DMS114 treated with DMSO at 0.1 percent for 48 hours (cell line): ENCODE measurements around the gene SCGB1C2.
"Not testable (repeated sequence)": the region's sequence is repeated elsewhere in the genome, so short reads cannot be mapped to it uniquely, and the experiment has no call there.

Source experiments
- DNase-seq: peaks from one replicate; lab custom pipeline; 2025; ENCODE audit not compliant: unreplicated experiment; lab: John Stamatoyannopoulos, UW

Gene SCGB1C2

DNA sequence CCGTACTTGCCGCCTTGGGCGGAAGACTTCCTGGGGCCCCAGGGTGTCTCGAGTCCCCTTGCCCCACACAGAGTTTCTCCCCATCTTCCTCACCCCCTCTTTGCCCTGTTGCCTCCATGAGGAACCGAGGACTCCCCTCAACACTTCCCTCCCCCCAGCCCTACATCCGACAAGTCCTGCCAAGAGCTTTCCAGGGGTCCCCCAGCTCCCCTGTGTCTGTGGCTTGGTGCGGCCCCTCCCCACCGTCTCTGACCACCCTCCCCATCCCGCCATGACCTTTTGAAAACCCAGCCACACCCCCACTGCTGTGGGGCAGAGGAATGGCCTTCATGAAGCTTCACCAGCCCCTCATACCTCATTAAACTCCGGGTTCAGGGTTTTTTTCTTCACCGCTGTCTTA is 11.4 kb downstream of the SCGB1C2 start:
- no peak for DNase-seq

DNA sequence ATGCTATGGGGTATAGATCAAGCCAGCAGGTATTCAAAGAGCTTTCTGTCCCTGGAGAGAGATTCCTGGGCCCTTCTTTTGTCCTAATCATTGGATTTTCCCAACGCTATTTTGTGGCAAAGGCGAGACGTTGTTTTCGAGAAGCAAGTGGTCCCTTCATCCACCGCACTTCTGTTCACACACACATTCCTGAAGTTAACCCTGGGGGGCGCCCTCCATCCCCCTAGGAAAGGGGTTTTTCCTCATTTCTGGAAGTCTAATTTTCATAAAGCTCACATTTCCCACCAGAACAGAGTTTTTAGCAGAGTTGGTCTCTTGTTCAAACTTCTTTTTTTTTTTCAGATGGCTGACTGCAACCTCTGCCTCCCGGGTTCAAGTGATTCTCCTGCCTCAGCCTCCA is 11.9 kb downstream of the SCGB1C2 start:
- DNase-seq: no peak

DNA sequence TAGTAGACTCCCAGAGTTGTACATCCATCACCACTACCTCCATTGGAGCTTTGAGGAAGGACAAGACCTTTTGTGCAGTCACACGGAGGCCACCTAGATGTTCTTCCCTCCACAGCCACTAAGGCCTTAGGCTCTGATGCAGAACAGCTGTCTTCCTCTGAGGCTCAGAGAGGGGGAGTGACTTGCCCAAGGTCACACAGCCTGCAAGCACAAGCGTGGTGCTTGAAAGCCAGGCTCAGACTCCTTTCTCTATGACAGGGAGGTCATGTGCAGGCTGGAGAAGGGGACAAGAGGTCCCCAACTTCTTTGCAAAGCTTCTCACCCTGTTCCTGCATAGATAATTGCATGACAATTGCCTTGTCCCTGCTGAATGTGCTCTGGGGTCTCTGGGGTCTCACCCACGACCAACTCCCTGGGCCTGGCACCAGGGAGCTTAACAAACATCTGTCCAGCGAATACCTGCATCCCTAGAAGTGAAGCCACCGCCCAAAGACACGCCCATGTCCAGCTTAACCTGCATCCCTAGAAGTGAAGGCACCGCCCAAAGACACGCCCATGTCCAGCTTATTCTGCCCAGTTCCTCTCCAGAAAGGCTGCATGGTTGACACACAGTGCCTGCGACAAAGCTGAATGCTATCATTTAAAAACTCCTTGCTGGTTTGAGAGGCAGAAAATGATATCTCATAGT is 12.7 kb downstream of the SCGB1C2 start:
- no peak for DNase-seq

DNA sequence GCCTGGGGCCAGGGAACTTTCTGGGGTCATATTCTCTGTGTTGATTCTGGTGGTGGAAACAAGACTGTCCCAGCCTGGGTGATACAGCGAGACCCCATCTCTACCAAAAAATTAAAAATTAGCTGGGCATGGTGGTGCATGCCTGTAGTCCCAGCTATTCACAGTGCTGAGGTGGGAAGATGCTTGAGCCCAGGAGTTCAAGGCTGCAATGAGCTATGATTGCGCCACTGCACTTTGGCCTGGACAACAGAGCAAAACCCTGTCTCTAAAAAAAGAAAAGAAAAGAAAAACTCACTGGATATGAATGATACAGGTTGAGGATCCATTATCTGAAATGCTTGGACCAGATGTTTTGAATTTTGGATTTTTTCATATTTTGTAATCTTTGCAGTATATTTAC is 13.6 kb downstream of the SCGB1C2 start:
- DNase-seq: no peak

DNA sequence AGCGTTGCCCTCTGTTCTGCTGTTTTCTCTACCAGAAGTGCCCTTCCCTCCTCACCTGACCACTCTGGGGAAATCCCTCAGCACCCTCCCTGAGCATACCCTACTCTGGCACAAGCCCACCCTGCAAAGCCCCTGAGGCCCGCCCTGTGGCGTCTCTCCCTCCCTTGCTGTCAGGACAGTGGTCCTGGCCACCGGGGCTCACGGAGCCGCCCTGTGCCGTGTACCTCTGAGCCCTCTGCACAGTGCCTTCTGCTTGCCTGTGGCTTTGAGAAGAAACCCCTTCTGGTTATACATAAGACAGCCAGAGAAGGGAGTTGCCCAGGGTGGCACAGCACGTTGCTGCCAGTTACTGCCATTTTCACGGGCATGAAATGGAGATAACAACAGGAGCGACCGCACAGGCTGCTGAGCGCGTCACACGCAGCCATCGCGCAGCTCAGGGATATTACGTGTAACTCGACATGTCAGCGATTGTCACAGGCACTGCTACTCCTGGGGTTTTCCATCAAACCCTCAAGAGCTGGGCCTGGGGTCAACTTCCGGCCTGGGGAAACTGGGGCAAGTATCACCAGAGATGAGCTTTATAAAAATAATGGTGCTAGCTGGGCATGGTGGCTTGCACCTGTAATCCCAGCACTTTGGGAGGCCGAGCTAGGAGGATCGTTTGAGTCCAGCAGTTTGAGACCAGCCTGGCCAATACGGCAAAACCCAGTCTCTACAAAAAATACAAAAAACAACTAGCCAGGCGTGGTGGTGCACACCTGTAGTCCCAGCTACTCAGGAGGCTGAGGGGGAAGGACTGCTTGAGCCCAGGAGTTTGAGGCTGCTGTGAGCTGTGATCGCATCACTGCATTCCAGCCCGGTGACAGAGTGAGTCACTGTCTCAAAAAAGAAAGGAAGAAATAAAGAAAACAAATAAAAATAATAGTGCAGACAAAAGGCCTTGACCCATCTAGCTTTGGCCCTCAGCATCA is 14.8 kb downstream of the SCGB1C2 start:
- DNase-seq: no peak

DNA sequence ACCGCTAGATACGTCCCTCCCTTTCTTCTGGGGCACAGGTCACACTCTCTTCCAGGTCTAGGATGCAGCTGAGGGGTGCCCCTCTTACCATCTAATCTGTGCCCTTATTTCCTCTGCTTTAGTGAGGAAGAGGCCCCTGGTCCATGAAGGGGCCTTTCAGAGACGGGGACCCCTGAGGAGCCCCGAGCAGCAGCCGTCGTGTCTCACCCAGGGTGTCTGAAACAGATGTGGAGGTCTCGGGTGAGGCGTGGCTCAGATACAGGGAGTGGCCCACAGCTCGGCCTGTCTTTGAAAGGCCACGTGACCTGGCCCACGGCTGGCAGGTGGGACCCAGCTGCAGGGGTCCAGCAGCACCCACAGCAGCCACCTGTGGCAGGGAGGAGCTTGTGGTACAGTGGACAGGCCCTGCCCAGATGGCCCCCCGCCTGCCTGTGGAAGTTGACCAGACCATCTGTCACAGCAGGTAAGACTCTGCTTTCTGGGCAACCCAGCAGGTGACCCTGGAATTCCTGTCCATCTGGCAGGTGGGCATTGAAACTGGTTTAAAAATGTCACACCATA is 15.6 kb downstream of the SCGB1C2 start:
- DNase-seq: no peak

DNA sequence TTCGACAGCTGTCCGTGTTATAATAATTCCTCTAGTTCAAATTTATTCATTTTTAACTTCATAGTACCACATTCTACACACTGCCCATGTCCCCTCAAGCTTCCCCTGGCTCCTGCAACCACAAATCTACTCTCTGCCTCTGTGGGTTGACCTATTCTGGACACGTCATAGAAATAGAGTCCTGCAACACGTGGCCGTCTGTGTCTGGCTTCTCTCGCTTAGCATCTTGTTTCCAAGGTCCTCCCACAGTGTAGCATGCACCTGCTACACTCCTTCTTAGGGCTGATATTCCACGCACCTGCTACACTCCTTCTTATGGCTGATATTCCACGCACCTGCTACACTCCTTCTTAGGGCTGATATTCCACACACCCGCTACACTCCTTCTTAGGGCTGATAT is 16.5 kb downstream of the SCGB1C2 start:
- DNase-seq: no peak

DNA sequence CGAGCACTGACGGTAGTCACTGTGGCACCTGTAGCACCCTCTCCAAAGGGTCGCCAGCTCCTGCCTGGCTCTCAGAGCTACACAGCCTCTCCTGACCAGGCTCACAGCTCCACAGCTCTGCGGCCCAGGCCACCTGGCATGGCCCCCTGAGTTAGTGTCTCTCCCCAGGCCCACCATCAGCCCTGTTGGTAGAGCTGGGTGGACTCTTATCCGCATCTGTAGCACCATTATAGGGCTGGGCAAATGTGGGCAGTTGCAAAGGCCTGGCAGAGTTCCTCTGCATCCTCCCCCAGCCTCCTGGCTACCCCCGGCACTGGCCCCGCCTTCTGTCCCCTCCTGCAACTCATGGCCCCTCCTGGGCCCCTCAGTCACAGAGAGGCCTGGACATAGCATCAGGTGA is 18.2 kb downstream of the SCGB1C2 start:
- DNase-seq: no peak

DNA sequence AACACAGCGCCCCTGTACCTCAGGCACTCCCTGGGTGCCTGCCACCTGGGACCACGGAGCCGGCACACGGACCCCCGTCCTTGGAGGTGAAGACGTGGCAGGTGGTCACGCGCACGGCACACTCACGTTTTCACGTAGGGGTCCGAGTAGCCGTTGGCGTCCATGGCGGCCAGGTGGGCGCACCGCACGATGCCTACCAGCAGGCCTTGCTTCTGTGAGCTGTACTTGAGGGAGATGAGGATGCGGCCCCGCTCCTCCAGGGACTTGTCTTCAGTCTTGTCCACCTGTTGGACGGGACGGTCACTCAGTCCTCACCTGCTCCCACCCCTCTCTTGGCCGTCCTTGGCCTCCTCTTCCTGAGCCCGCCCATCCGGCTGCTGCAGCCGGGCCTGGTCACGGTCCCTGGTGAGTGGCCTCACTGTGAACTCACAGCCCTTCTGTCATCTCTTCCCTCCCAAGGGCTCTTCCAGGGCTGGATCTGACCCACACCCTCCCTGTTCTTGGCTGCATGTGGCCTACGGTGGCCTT is 18.8 kb downstream of the SCGB1C2 start:
- DNase-seq: no peak

DNA sequence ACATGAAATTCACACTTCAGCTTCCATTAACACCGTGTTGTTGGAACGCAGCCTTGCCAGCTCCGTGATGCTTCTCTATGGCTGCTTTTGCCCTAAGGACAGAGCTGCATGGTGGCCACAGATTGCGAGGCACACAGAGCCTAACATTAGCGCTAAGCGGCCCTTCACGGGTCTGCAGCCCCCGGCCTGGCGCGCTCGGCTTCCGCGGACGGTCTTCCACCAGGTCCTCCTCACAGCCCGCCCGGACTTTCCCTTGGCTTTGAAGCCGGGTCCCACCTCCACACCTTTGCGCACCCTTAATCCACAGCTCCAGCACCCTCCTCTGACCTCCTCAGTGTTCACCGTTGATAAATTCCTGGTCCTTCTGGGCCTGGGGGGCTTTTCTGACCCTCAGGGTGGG is 19.6 kb downstream of the SCGB1C2 start:
- DNase-seq: no peak

DNA sequence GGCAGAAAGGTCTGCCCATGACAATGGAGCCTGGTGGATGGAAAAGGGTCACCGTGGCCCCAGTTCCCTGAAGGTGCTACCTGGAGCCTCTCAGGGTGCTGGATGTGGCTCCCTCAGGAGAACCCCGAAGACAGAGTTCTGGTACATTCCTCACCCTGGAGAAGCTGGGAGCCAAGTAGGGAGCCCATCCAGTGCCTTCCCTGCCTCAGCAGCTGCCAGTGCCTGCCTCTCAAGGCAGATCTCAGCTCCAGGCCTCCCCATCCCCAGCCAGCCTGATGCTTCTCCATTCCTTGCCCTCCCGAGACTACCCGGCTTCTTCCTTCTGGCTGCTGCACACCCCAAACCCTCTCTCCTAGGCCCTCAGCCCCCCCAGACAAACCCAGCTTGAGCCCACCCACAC is 20.5 kb downstream of the SCGB1C2 start:
- DNase-seq: no peak

DNA sequence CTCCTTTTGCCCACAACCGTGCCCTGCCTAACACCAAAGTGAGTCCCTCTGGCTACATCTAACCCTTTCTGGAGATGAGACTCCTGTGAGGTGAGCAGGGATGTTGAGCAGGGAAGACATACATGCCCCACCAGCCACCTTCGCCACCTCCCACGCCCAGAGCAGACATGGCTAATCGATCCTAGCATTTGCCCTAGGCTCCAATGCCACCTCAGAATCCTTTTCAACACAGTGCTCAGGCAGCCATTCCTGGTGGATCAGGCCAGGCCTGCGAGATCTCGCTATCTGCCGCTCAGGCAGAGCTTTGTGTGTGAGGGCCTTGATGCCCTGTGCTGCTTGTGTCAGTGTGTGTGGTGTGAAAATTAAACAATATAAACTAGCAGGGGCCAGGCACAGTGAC is 21.0 kb downstream of the SCGB1C2 start:
- DNase-seq: no peak

DNA sequence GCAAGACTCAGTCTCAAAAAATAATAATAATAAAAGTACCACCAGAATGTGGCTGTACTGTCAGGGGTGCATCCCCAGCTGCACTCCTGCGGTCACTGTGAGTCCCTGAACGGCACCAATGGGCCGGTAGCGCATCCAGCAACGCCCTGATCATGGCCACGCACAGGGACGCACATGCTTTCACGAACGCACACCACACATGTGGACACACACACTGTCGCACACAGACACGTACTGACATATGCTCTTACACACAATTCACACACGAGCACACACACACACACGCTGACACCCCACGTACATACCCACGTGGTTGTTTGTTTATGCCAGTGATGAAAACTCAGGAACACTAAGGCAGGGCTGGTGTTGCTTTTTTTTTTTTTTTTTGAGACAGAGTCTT is 22.2 kb downstream of the SCGB1C2 start:
- no peak for DNase-seq

DNA sequence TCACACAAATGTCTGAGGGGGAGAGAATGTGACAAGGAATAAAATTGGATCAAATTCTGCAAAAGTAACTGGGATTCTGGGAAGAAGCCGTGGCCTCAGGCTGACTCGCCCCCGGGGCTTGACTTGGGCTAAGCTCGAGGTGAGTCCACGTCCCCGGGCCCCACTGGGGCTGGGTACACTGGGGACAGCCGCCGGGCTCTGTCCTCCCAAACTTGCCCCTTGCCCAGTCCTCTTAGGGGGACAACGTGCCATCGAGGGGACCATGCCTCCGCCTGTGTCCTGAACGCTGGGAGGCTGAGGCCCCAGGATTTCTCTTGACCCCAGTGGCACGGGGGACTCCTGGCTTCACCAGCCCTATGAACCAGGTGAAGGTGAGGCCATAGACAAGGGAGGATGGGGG is 23.0 kb downstream of the SCGB1C2 start:
- DNase-seq: no peak

DNA sequence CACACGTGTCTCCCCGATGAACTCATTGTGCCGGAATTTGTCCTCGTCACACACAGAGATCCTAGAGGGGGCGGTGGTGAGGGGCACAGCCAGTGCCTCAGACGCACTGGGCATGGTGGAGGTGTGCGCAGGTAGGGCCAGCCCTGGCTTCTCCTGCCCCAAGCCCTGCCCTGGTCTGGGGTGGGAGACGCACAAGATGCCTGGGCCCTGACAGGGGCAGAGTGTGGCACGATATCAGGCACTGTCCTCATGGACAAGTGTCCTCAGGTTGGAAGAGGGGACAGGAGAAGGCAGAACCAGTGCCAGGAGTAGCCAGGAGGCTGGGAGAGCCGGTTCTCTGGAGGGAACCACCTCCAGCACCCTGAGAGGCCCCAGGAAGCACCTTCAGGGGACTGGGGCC is 24.1 kb downstream of the SCGB1C2 start:
- DNase-seq: no peak

DNA sequence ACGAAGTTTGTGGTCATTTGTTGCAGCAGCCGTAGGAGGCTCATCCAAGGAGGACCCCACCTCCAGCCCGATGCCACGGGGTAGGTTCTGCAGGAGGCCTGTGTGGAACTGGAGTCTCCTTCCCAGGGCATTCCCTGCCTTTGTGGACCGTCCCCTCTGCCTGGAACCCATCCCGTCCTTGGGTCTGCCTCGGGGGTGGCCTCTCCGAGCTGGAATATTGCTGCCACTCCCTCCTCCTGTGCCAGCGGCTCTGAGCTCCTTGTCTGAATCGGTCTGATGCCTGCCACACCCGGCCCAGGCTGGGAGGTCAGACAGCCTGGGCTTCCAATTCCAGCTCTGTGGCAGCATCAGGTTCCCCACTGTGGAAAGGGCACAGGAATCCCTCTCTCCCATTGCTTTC is 25.3 kb downstream of the SCGB1C2 start:
- no peak for DNase-seq

DNA sequence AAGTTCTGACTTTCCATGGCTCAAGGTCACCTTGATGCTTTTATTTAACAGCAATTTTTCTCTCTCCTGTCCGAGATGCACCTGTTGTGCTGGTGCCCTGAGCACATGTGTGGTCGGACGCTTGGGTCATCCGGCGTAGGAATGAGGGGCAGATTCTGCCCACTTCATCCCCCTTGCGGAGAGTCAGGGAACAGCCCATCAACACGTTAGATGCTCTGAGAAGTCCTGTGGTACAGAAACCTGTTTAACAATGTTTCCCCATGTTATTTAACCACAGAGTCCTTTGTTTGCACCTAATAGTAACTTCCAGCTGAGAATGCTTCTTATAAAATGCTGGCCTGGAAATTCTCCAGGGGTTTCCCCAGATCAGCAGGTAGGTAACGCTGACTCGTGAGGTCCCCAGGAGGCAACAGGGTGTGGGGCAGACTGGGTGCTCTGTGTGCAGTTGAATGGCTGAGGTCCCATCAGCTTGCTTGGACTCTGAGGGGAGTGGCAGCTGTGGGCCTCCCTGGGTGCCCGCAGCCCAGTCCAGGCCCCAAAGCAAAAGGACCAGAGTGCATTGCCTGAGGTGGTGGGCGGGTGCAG is 26.2 kb downstream of the SCGB1C2 start:
- no peak for DNase-seq

DNA sequence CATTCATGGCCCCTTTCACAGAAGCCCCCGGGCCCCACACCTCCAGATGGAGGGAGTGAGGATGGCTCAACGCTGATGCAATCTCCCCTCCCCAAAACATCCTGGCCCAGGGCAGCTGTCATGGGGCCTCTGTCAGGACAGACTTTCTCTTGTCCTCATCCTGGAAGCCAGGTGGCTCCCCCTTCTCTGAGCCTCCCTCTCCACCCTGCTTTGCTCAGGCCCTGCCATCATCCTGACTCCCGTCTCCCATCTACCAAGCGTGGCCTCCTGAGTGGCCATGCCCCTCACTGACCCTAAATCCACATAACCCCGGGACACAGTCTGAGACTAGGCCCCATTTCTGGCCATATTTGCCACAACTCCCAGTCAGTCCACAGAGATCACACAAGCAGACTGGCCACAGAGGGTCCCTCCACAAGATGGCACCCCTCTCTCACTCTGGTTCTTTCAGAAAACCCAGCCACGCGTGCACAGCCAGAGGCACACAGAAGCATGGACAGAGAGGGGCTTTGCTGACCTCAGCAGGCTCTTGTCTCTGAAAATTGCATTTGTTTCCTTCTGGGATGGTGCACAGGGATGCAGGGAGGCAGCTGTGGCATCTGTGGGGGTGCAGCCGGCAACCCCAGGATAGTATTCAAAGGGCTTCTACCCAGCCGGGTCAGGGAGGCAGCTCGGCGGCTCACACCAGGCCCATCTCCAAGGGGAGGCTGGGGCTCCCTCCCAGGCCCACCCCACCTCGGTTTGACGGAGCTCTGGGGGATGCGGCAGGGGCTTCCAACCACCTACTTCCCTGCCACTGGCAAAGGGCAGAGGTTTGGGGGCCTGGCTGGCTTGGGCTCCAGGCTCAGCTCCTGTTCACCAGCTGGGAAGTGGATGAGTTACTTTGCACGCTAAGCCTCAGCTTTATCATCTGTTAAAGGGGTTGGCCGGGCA is 27.2 kb downstream of the SCGB1C2 start:
- peak; percentile 58 for DNase-seq

DNA sequence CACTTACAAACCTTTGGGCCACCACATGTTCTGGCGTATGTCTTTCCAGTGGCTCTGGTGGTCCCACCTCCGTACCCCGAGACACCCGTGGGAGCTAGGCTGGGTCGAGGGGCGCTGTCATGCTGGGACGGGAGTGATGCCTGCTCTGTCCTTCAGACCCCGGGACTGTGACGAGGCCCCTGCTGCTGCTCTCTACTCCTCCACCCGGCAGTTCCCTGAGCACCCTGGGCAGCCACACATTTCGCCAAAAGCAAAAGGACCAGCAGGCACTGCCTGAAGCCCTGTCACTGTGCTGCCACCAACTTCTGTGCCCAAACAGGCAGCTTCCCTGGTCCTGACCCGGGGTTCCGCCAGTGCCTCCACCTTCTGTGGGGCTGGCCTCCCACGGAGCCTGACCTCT is 28.6 kb downstream of the SCGB1C2 start:
- no peak for DNase-seq

DNA sequence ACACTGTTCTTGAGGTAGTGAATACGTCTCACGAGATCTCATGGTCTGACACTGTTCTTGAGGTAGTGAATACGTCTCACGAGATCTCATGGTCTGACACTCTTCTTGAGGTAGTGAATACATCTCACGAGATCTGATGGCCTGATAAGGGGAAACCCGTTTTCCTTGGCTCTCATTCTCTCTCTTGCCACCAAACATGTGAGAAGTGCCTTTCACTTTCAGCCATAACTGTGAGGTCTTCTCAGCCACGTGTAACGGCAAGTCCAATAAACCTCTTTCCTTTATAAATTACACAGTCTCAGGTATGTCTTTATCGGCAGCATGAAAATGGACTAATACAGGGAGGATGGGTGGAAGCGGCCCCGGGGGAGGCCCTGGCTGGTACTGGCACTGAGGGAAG is 31.2 kb downstream of the SCGB1C2 start:
- not testable (repeated sequence) for DNase-seq
